WERI-Rb-1 (cell line): Measurements from ENCODE around the gene TRDN.

ENCODE experiments used
- DNase-seq: peaks from one replicate; pipeline ENCODE4 v3.0.0-alpha.2; 2020
- H3K27ac ChIP-seq: fragments of 250-450 bp; sonication (Bioruptor Pico); 2 replicates; pipeline ENCODE4 v1.5.1; 2020; ENCODE audit warnings: mild to moderate bottlenecking, moderate library complexity
- H3K27me3 ChIP-seq: fragments of 250-450 bp; sonication (Bioruptor Pico); 2 replicates; pipeline ENCODE4 v1.5.1; 2021; ENCODE audit warnings: mild to moderate bottlenecking, low read depth, moderate library complexity; ENCODE audit not compliant: insufficient read depth, severe bottlenecking
- H3K36me3 ChIP-seq: fragments of 250-450 bp; sonication (Bioruptor Pico); 2 replicates; pipeline ENCODE4 v1.5.1; 2020; ENCODE audit warnings: mild to moderate bottlenecking, moderate library complexity
- H3K4me3 ChIP-seq: 2 replicates; pipeline ENCODE4 v1.5.1; 2011; ENCODE audit warnings: low read depth, mild to moderate bottlenecking, control low read depth, low read length
- H3K9me3 ChIP-seq: fragments of 250-450 bp; sonication (Bioruptor Pico); 2 replicates; pipeline ENCODE4 v1.5.1; 2021; ENCODE audit warnings: mild to moderate bottlenecking, moderate library complexity; ENCODE audit not compliant: severe bottlenecking
- TF ChIP-seq, protein P1 (sequence below): IDR thresholded peaks from 2 replicates; pipeline ENCODE4 v1.5.1; 2011; ENCODE audit warnings: low read depth, mild to moderate bottlenecking, control low read depth, inconsistent platforms, low read length

Gene TRDN

DNA sequence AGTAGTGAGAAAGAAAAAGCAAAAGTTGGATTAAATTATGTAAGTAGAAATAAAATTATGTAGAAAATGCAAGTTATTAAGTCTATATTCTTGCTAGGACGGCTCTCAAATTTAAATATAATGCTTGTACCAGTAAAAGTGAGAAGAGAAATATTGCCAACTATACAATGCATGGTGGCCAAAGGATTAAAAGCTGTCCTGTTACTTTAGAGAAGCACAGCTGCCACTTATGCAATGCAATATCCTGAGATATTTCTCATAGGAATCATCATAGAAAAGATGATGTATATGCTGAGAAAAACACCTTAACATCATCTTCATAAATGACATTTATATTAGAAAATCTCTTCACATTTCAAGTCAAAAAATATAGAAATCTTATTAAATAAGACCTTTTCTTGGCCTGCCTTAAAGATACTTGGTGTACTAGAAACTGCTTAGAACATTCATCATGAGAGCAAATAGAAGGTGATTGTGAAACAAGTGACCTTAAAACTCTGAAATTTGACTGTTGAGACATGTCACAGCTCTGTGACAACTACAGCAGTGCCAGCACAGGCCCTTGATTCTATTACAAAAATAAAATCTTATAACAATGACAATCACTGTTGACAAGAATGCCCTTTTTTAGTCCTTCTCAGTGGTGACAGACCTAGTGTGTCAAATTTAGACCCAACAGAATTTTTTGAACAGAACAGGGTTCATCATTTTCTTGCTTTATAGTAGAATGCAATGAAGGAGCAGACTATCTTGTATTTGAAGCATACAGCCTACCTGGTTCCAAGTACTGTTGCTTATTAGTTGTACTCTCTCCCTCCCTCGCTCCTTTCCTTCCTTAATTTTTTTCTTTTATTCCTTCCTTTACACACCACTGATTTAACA is 467.6 kb downstream of the TRDN start:
- no peak for DNase-seq
- Histone ChIP-seq H3K4me3 (no peak overlapping the region), H3K27ac (no peak overlapping the region), H3K9me3 (no peaks in the 10 kb centered on the region), H3K36me3 (no peaks in the 10 kb centered on the region), H3K27me3 (no peaks in the 10 kb centered on the region)
- TF ChIP-seq, protein P1, sequence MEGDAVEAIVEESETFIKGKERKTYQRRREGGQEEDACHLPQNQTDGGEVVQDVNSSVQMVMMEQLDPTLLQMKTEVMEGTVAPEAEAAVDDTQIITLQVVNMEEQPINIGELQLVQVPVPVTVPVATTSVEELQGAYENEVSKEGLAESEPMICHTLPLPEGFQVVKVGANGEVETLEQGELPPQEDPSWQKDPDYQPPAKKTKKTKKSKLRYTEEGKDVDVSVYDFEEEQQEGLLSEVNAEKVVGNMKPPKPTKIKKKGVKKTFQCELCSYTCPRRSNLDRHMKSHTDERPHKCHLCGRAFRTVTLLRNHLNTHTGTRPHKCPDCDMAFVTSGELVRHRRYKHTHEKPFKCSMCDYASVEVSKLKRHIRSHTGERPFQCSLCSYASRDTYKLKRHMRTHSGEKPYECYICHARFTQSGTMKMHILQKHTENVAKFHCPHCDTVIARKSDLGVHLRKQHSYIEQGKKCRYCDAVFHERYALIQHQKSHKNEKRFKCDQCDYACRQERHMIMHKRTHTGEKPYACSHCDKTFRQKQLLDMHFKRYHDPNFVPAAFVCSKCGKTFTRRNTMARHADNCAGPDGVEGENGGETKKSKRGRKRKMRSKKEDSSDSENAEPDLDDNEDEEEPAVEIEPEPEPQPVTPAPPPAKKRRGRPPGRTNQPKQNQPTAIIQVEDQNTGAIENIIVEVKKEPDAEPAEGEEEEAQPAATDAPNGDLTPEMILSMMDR, result no peak

- no peaks in the 10 kb centered on the region for H3K27me3 ChIP-seq
- no peak overlapping the region for H3K4me3 ChIP-seq
- H3K36me3 ChIP-seq, result no peaks in the 10 kb centered on the region
- TF ChIP-seq, protein P1, result no peak
- H3K9me3 ChIP-seq, result no peaks in the 10 kb centered on the region
- DNase-seq, result no peak
- no peak overlapping the region for H3K27ac ChIP-seq
Measured at GRCh38 chr6:123168466-123168865, 468.3 kb downstream of the TRDN start.
